HCT116 (cell line): ENCODE data around the gene ZNF561. TPM values are rescaled to one million over a fixed set of nuclear protein-coding genes. Genes with fewer than 3 reads are reported as not detected.
A peak's percentile ranks its signal among the peaks of the same experiment; 100 is the strongest.
"Not testable (repeated sequence)": the region's sequence is repeated elsewhere in the genome, so short reads cannot be mapped to it uniquely, and the experiment has no call there.

Source experiments
- ATAC-seq: fragments of 200-7000 bp; cut with Tn5 transposase; 2 replicates; pipeline ENCODE4 v1.9.1; 2020; ENCODE audit warnings: mild to moderate bottlenecking, moderate library complexity
- BruUV-seq: library from RNA; stranded (reverse); fragments of 400-500 nt; replicated peaks from 2 replicates; lab custom pipeline; 2021; lab: Mats Ljungman, UMichigan
- CTCF ChIA-PET: fragments of 300-600 bp; sonication (Branson Sonifier 250); formaldehyde crosslinking; loops from one replicate; lab custom pipeline; 2021; ENCODE audit warnings: antibody characterized with exemption; lab: Charles Lee
- POLR2A ChIA-PET: fragments of 300-600, 350-600 bp; sonication (Branson Sonifier 250); formaldehyde crosslinking; loops from one replicate; lab custom pipeline; 2021; ENCODE audit warnings: antibody characterized with exemption; lab: Charles Lee
- RAD21 ChIA-PET, 2 experiments: fragments of 300-600 bp; sonication (Branson Sonifier 250); formaldehyde crosslinking; loops; one replicate each; lab custom pipeline; 2023; ENCODE audit warnings: low total read pairs in 2 of 2; ENCODE audit not compliant: uncharacterized antibody in 2 of 2, unreplicated experiment in 2 of 2, low non-redundant PET in 1 of 2; lab: Charles Lee
- DNase-seq: peaks from one replicate; pipeline ENCODE4 v3.0.0-alpha.2; 2010; ENCODE audit warnings: low read depth, low spot score
- H2AFZ ChIP-seq: fragments of 200-600 bp; shearing (Covaris generic), sonication (generic); 2 replicates; pipeline ENCODE4 v1.6.1; 2017; ENCODE audit warnings: low read depth, mixed run types, mixed read lengths, antibody characterized with exemption, low read length; ENCODE audit not compliant: poor library complexity, severe bottlenecking
- H3K27ac ChIP-seq: 2 replicates; pipeline ENCODE4 v1.5.1; 2012; ENCODE audit warnings: low read depth, low read length
- H3K27me3 ChIP-seq: fragments of 200-600 bp; sonication (generic); 2 replicates; pipeline ENCODE4 v1.6.1; 2016; ENCODE audit warnings: mixed run types, low read length, mixed read lengths; ENCODE audit not compliant: insufficient read depth
- H3K36me3 ChIP-seq, 2 experiments: fragments of 200-500 bp in 1 of 2; fragments of 200-600 bp in 1 of 2; sonication (Bioruptor generic) in 1 of 2; sonication (generic) in 1 of 2; 2 replicates each; pipeline versions ENCODE4 v1.5.1 to v1.6.1; 2014 to 2016; ENCODE audit warnings: low read length in 2 of 2, inconsistent platforms in 1 of 2, mixed read lengths in 1 of 2, mixed run types in 1 of 2; ENCODE audit not compliant: insufficient read depth in 2 of 2, control insufficient read depth in 1 of 2
- H3K4me1 ChIP-seq, 2 experiments: fragments of 200-600 bp in 1 of 2; sonication (generic) in 1 of 2; 2 replicates each; pipeline versions ENCODE4 v1.5.1 to v1.6.1; 2012 to 2017; ENCODE audit warnings: low read length in 2 of 2, inconsistent platforms in 1 of 2, mild to moderate bottlenecking in 1 of 2, mixed read lengths in 1 of 2, mixed run types in 1 of 2, moderate library complexity in 1 of 2; ENCODE audit not compliant: insufficient read depth in 2 of 2, control insufficient read depth in 1 of 2
- H3K4me2 ChIP-seq: fragments of 200-600 bp; sonication (generic); 2 replicates; pipeline ENCODE4 v1.6.1; 2017; ENCODE audit warnings: mixed run types, low read length, mixed read lengths
- H3K4me3 ChIP-seq, 2 experiments: fragments of 200-600 bp in 1 of 2; sonication (generic) in 1 of 2; replicated peaks in 1 of 2; 2 replicates each; pipeline ENCODE4 v1.5.1; 2011 to 2016; ENCODE audit warnings: low read length in 2 of 2, control low read depth in 1 of 2, low read depth in 1 of 2, mild to moderate bottlenecking in 1 of 2, mixed read lengths in 1 of 2, mixed run types in 1 of 2
- H3K79me2 ChIP-seq: fragments of 200-600 bp; sonication (generic); 2 replicates; pipeline ENCODE4 v1.6.1; 2017; ENCODE audit warnings: mild to moderate bottlenecking, mixed run types, low read length, moderate library complexity, mixed read lengths; ENCODE audit not compliant: insufficient read depth
- H3K9ac ChIP-seq: fragments of 200-600 bp; sonication (generic); 2 replicates; pipeline ENCODE4 v1.6.1; 2016; ENCODE audit warnings: low read length, mixed read lengths
- H3K9me2 ChIP-seq: fragments of 200-600 bp; sonication (generic), shearing (Covaris generic); 2 replicates; pipeline ENCODE4 v1.6.1; 2017; ENCODE audit warnings: mixed run types, mild to moderate bottlenecking, moderate library complexity; ENCODE audit not compliant: insufficient read depth
- H3K9me3 ChIP-seq, 2 experiments: fragments of 200-500 bp in 1 of 2; fragments of 200-600 bp in 1 of 2; sonication (Bioruptor generic) in 1 of 2; sonication (generic) in 1 of 2; 2 replicates each; pipeline ENCODE4 v1.6.1; 2014 to 2017; ENCODE audit warnings: low read length in 2 of 2, mixed read lengths in 2 of 2, inconsistent platforms in 1 of 2, low read depth in 1 of 2, mild to moderate bottlenecking in 1 of 2, mixed run types in 1 of 2, moderate library complexity in 1 of 2; ENCODE audit not compliant: control insufficient read depth in 1 of 2, insufficient read depth in 1 of 2
- H4K20me1 ChIP-seq: fragments of 200-600 bp; sonication (generic), shearing (Covaris generic); 2 replicates; pipeline ENCODE4 v1.6.1; 2017; ENCODE audit warnings: mixed run types, mild to moderate bottlenecking, moderate library complexity; ENCODE audit not compliant: insufficient read depth
- ELF1 ChIP-seq: IDR thresholded peaks from 2 replicates; pipeline ENCODE4 v1.6.1; 2012; ENCODE audit warnings: low read depth, borderline replicate concordance
- POLR2A ChIP-seq: IDR thresholded peaks from 2 replicates; pipeline ENCODE4 v1.7.0; 2011; ENCODE audit warnings: borderline replicate concordance; ENCODE audit not compliant: insufficient read depth, insufficient read length; ENCODE audit errors: extremely low read depth
- POLR2AphosphoS5 ChIP-seq: IDR thresholded peaks from 2 replicates; pipeline ENCODE4 v1.6.1; 2011; ENCODE audit warnings: mild to moderate bottlenecking, low read depth, low read length, moderate library complexity
- RAD21 ChIP-seq: IDR thresholded peaks from 2 replicates; pipeline ENCODE4 v1.6.1; 2012; ENCODE audit warnings: low read depth, mild to moderate bottlenecking
- YY1 ChIP-seq: IDR thresholded peaks from 2 replicates; pipeline ENCODE4 v1.6.1; 2011; ENCODE audit warnings: low read length, low read depth, moderate library complexity, mild to moderate bottlenecking; ENCODE audit not compliant: insufficient replicate concordance; ENCODE audit errors: extremely low read depth
- ZFX ChIP-seq: fragments of 450-650 bp; IDR thresholded peaks from 2 replicates; pipeline ENCODE4 v1.6.1; 2017
- intact Hi-C: fragments of 100-400 bp; cut with micrococcal nuclease; formaldehyde crosslinking; loops from 2 replicates; pipeline ENCODE4 v1.10.0; 2022
- total RNA-seq: library from RNA; stranded (reverse); gene quantifications from one replicate; pipeline ENCODE4 v1.2.1, GENCODE V29; 2021; ENCODE audit not compliant: unreplicated experiment
- TF ChIP-seq, protein P1 (sequence below): IDR thresholded peaks from 2 replicates; pipeline ENCODE4 v1.6.1; 2012; ENCODE audit warnings: low read depth
- TF ChIP-seq, protein P2 (sequence below): IDR thresholded peaks from 2 replicates; pipeline ENCODE4 v1.6.1; 2012

ZNF561 gene
- total RNA-seq, 1 experiment from 2014 or later: 31.3 TPM

DNA sequence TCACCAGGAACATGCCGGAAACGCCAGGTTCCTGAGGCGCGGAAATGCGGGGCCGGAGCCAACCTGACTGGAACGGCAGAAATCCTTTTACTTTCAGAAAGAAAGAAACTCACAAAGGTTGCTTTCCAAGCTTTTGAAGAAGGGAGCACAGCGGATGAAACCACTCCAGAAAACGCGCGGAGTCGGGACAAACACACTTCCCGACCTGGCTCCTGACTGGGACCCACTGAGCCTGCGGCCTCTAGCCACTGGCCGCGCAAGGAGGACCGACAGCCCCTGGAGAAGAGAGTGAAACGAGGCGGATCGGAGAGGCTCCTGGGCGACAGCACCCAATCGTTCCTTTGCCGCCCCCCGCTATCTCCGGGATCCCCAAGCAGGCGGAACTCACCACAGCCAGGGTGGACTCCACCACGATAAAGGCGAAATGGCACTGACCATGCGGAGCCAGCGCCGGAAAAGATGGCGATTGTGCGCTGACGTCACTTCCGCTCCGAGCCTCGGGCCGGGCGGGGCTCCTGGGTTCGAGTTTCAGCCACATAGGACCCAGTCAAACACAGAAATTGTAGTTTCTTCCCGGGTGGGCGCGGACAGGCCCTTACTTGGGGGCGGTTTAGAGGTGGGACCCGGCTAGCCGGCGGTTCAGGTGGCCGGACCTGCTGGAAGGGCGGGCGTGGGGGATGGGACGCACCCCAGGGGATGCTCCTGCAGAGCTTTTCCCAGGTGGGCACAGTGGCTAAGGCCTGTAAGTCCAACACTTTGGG lies 36.8 kb downstream of the ZNF561 start, which contains the start of gene ZNF121:
ZNF121 (minus strand) TSS at position 432 of the 761 bp plus-strand sequence. CDS start 16,407 bp downstream, outside the sequence.
- RAD21 ChIA-PET: no interaction called here
- CTCF ChIA-PET: interaction anchor here (1.0 to 1.1 kb wide), 2 partner anchors 272 to 379 kb away, joined by 3 read pairs; no protein-coding TSS in a partner anchor
- ATAC-seq: peak; percentile 83
- Histone ChIP-seq H3K9me3 (peaks cover 8 to 9% of the 10 kb centered on the region in 2 experiments; a peak in 3 of 4 replicates), H3K27ac (peak within 1 kb of the TSS; percentile 79), H3K79me2 (peaks cover 52% of the 10 kb centered on the region), H3K9ac (peak within 1 kb of the TSS; percentile 91), H3K4me1 (peaks cover 3 to 9% of the 10 kb centered on the region in 2 experiments; a peak in 2 of 4 replicates), H3K9me2 (no peaks in the 10 kb centered on the region), H3K4me3 (peak within 1 kb of the TSS; percentile 72 to 73), H4K20me1 (peaks cover 4% of the 10 kb centered on the region; the same call in 1 of the 2 replicates), H2AFZ (no peak within 1 kb of the TSS), H3K36me3 (peaks cover 0 to 29% of the 10 kb centered on the region in 2 experiments; a peak in 2 of 4 replicates), H3K4me2 (peak within 1 kb of the TSS; percentile 69), H3K27me3 (no peaks in the 10 kb centered on the region)
- intact Hi-C loops: loop anchor here (10.0 kb wide), 3 partner anchors 91 to 331 kb away; partner anchors contain the start of genes ZNF559 and ZNF562
- TF ChIP-seq, protein P1, sequence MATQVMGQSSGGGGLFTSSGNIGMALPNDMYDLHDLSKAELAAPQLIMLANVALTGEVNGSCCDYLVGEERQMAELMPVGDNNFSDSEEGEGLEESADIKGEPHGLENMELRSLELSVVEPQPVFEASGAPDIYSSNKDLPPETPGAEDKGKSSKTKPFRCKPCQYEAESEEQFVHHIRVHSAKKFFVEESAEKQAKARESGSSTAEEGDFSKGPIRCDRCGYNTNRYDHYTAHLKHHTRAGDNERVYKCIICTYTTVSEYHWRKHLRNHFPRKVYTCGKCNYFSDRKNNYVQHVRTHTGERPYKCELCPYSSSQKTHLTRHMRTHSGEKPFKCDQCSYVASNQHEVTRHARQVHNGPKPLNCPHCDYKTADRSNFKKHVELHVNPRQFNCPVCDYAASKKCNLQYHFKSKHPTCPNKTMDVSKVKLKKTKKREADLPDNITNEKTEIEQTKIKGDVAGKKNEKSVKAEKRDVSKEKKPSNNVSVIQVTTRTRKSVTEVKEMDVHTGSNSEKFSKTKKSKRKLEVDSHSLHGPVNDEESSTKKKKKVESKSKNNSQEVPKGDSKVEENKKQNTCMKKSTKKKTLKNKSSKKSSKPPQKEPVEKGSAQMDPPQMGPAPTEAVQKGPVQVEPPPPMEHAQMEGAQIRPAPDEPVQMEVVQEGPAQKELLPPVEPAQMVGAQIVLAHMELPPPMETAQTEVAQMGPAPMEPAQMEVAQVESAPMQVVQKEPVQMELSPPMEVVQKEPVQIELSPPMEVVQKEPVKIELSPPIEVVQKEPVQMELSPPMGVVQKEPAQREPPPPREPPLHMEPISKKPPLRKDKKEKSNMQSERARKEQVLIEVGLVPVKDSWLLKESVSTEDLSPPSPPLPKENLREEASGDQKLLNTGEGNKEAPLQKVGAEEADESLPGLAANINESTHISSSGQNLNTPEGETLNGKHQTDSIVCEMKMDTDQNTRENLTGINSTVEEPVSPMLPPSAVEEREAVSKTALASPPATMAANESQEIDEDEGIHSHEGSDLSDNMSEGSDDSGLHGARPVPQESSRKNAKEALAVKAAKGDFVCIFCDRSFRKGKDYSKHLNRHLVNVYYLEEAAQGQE: no peak
- peak; percentile 86 for TF ChIP-seq ZFX
- no peak for TF ChIP-seq RAD21
- no peak for TF ChIP-seq ELF1
- TF ChIP-seq YY1: peak; percentile 94
- TF ChIP-seq POLR2A: peak; percentile 56
- TF ChIP-seq, protein P2, sequence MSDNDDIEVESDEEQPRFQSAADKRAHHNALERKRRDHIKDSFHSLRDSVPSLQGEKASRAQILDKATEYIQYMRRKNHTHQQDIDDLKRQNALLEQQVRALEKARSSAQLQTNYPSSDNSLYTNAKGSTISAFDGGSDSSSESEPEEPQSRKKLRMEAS: peak; percentile 95
- TF ChIP-seq POLR2AphosphoS5: peak; percentile 91
- peak; percentile 77 for DNase-seq
- TSS peak; percentile 80 for BruUV-seq
- POLR2A ChIA-PET: interaction anchor here (1.5 kb wide), 1 partner anchor 35 kb away, joined by 4 read pairs; no protein-coding TSS in a partner anchor

DNA sequence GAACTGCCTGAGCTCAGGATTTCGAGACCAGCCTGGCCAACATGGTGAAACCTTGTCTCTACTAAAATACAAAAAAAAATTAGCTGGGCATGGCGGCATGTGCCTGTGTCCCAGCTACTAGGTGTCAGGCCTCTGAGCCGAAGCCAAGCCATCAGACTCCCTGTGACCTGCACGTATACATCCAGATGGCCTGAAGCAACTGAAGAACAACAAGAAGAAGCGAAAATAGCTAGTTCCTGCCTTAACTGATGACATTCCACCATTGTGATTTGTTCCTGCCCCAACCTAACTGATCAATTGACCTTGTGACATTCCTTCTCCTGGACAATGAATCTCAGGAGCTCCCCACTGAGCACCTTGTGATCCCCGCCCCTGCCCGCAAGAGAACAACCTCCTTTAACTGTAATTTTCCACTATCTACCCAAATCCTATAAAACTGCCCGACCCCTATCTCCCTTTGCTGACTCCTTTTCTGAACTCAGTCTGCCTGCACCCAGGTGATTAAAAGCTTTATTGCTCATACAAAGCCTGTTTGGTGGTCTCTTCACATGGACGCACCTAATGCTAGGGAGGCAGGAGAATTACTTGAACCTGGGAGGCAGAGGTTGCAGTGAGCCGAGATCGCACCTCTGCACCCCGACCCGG lies 38.8 kb downstream of the ZNF561 start:
- Histone ChIP-seq H3K79me2 (peaks cover 72% of the 10 kb centered on the region), H3K9me3 (peaks cover 12 to 16% of the 10 kb centered on the region in 2 experiments; a peak in 3 of 4 replicates), H3K36me3 (peaks cover 3 to 39% of the 10 kb centered on the region in 2 experiments; a peak in 2 of 4 replicates)
- RAD21 ChIA-PET, H4K20me1 ChIP-seq, H3K4me3 ChIP-seq, H3K27me3 ChIP-seq, H3K9ac ChIP-seq, DNase-seq, H3K4me2 ChIP-seq, H3K27ac ChIP-seq, CTCF ChIA-PET, ATAC-seq, H3K4me1 ChIP-seq, H3K9me2 ChIP-seq, H2AFZ ChIP-seq: not testable (repeated sequence)
- POLR2A ChIA-PET: interaction anchor here (0.6 kb wide), 1 partner anchor 516 kb away, joined by 3 read pairs; no protein-coding TSS in a partner anchor
- intact Hi-C loops: loop anchor here (10.0 kb wide), 3 partner anchors 93 to 333 kb away; partner anchors contain the start of genes ZNF559 and ZNF562
- TSS peak; percentile 19 for BruUV-seq
